ENCODE results near the gene EHMT1.

EHMT1 gene

DNA sequence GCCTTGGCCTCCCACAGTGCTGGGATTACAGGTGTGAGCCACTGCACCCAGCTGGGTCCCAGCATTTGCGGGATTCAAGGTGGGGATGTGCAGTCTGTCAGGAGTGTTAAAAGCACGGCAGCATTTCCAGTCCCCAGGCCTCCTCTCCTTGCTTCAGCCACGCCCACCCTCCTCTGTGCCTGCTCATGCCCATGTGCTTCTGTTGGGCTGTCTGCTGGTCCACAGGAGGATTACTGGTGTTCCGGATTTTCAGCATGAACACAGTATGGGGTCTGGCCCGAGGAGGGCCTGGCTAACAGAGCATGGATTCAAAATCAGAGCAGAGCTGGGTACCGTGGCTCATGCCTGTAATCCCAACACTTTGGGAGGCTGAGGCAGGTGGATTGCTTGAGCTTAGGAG is 7.9 kb upstream of the EHMT1 start:
- TF ChIP-seq, protein P1, sequence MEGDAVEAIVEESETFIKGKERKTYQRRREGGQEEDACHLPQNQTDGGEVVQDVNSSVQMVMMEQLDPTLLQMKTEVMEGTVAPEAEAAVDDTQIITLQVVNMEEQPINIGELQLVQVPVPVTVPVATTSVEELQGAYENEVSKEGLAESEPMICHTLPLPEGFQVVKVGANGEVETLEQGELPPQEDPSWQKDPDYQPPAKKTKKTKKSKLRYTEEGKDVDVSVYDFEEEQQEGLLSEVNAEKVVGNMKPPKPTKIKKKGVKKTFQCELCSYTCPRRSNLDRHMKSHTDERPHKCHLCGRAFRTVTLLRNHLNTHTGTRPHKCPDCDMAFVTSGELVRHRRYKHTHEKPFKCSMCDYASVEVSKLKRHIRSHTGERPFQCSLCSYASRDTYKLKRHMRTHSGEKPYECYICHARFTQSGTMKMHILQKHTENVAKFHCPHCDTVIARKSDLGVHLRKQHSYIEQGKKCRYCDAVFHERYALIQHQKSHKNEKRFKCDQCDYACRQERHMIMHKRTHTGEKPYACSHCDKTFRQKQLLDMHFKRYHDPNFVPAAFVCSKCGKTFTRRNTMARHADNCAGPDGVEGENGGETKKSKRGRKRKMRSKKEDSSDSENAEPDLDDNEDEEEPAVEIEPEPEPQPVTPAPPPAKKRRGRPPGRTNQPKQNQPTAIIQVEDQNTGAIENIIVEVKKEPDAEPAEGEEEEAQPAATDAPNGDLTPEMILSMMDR (IDR thresholded peaks at IDR 0.05) = no peak
- H3K27ac Mint-ChIP-seq = no peak overlapping the region

DNA sequence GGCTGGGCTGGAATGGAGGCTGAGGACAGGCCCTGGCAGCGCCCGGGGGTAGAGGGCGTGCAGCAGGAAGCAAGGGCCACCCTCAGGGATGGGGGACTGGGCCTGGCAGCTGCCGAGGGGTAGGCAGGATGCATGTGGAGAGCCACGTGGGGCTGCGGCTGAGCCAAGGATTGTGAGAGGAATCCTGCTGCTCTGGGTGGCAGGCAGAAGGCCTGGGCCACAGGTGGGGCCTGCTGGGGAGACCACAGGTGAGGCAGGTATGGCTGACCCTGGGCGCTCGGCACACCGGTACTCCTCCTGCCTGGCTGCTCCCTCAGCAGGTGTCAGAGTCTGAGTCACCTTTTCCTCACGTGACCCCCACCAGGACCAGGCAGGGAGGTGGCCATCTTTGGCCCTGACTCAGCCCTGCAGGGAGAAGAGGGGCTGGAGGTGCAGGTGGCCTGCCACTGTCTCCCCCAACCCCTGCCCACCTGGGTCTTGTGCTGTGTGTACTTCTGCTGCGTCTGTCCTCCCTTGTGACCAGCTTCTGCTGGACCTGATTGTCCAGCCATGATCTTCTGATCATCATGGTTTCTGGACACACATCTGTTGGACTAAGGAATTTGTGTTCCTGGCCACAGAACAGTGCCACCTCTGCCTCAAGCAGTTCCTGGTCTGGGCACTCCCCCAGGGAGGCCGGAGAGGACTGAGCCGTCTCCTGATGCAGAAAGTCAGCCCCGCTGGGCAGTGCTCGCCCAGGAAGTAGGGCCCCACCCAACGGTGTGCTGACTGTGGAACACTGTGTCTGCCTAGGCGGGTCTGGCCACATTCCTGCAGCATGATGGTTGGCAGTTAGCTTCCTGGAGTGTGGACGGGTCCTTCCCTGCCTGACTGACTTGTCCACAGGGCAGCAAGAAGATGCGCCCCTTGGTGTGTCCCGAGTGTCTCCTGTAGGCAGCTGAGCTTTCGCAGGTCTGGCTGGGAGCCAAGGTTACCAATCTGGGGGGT is 6.9 kb upstream of the EHMT1 start:
- H3K4me3 Mint-ChIP-seq = no peak overlapping the region
- TF ChIP-seq, protein P1 (IDR thresholded peaks at IDR 0.05) = no peak
- no peaks in the 10 kb centered on the region for H3K9me3 Mint-ChIP-seq
- peaks cover 27% of the 10 kb centered on the region for H3K4me1 Mint-ChIP-seq
- no peak for DNase-seq
- H3K36me3 Mint-ChIP-seq (ENCODE audit: low read depth) = peaks cover 3% of the 10 kb centered on the region
- peak overlapping the region; percentile 42 for H3K27ac Mint-ChIP-seq
- peaks cover 12% of the 10 kb centered on the region for H3K27me3 Mint-ChIP-seq (ENCODE audit: low read depth, poor library complexity)

More for the DNA sequence above, 7.9 kb upstream of the EHMT1 start:
- Mint-ChIP-seq H3K27me3 (ENCODE audit: low read depth, poor library complexity) (peaks cover 19% of the 10 kb centered on the region), H3K36me3 (ENCODE audit: low read depth) (peaks cover 3% of the 10 kb centered on the region), H3K9me3 (no peaks in the 10 kb centered on the region), H3K4me3 (no peak overlapping the region), H3K4me1 (peaks cover 33% of the 10 kb centered on the region)
- no peak for DNase-seq

DNA sequence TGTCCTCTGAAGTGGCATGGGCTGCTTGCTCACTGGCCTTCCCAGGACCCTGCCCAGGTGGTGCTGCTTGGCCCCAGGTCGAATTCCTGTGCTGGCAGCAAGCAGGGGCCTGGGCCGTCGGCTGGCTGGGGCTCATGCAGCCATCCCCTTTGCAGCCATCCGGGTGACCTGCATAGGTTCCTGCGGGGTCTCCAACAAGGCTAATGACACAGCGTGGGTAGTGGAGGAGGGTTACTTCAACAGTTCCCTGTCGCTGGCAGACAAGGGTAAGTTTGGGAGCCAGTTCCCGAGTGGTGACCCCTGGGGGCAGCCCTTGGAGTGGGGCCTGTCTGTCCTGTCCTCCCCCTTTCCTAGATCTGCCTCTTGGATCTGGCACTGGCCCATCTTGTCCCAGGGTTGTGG is 6.1 kb upstream of the EHMT1 start:
- Mint-ChIP-seq H3K27ac (peak overlapping the region; percentile 83), H3K27me3 (ENCODE audit: low read depth, poor library complexity) (peaks cover 4% of the 10 kb centered on the region), H3K4me3 (no peak overlapping the region), H3K4me1 (peaks cover 26% of the 10 kb centered on the region), H3K9me3 (no peaks in the 10 kb centered on the region), H3K36me3 (ENCODE audit: low read depth) (peaks cover 3% of the 10 kb centered on the region)
- TF ChIP-seq, protein P1 (IDR thresholded peaks at IDR 0.05) = no peak
- DNase-seq = no peak

DNA sequence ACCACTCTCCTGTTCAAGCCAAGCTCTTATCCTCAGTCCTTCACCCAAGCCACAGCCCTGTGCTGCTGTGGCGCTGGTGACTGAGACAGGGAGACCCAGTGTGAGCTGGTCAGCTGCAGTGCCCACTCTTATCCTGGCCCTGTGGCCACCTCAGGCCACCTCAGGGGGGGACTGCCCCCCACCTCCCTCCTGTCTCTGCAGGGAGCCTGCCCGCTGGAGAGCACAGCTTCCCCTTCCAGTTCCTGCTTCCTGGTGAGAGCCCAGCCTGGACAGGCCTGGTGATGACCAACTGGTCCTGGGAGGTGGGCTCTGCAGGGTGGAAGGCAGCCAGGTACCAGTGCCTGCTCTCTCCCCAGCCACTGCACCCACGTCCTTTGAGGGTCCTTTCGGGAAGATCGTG is 5.5 kb upstream of the EHMT1 start:
- H3K27me3 Mint-ChIP-seq (ENCODE audit: low read depth, poor library complexity) = peaks cover 4% of the 10 kb centered on the region
- TF ChIP-seq, protein P1 (IDR thresholded peaks at IDR 0.05) = no peak
- no peaks in the 10 kb centered on the region for H3K9me3 Mint-ChIP-seq
- peaks cover 25% of the 10 kb centered on the region for H3K4me1 Mint-ChIP-seq
- no peak overlapping the region for H3K4me3 Mint-ChIP-seq
- no peak for DNase-seq
- peak overlapping the region; percentile 83 for H3K27ac Mint-ChIP-seq
- H3K36me3 Mint-ChIP-seq (ENCODE audit: low read depth) = peaks cover 3% of the 10 kb centered on the region

DNA sequence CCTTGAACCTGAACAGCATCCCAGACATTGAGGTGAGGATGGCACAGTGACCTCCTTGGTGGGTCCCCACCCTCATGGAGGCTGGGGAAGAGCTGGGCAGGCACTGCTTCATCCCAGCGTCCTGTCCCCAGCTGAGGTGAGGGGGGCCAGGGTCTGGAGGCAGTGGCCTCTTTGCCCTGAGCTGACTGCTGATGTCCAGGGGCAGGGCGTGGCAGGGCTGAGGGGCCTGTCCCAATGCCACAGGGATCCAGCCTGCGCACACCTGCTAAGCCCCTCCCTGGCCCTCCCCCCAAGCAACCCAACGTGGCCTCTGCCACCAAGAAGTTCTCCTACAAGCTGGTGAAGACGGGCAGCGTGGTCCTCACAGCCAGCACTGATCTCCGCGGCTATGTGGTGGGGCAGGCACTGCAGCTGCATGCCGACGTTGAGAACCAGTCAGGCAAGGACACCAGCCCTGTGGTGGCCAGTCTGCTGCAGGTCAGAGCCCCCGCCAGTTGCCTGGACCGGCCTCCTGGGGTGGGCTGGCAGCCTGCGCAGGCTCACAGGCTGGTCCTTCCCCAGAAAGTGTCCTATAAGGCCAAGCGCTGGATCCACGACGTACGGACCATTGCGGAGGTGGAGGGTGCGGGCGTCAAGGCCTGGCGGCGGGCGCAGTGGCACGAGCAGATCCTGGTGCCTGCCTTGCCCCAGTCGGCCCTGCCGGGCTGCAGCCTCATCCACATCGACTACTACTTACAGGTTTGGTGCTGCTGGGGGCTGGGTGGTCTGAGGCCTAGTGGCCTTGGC is 4.9 kb upstream of the EHMT1 start:
- H3K36me3 Mint-ChIP-seq (ENCODE audit: low read depth) = peaks cover 3% of the 10 kb centered on the region
- no peak overlapping the region for H3K4me3 Mint-ChIP-seq
- no peak for DNase-seq
- TF ChIP-seq, protein P1 (IDR thresholded peaks at IDR 0.05) = no peak
- H3K4me1 Mint-ChIP-seq = peaks cover 18% of the 10 kb centered on the region
- no peak overlapping the region for H3K27ac Mint-ChIP-seq
- peaks cover 4% of the 10 kb centered on the region for H3K27me3 Mint-ChIP-seq (ENCODE audit: low read depth, poor library complexity)
- no peaks in the 10 kb centered on the region for H3K9me3 Mint-ChIP-seq

Data from nephron progenitor cell (in vitro differentiated cells).